Tibial artery (tissue), 4 donors: Measurements from ENCODE around the gene PSMG1.

Experiments used
- DNase-seq, 2 donors: peaks; one replicate each; pipeline ENCODE4 v3.0.0-alpha.2; 2019
- H3K27ac ChIP-seq, 2 donors: fragments of 200-600 bp; sonication (generic) in 1 of 2; 1 replicate in 1 of 2; 2 replicates in 1 of 2; pipeline ENCODE4 v1.5.1; 2018 to 2019; ENCODE audit warnings: mild to moderate bottlenecking in 1 of 2
- H3K27me3 ChIP-seq, 2 donors: fragments of 200-600 bp; sonication (generic) in 1 of 2; one replicate each; pipeline versions ENCODE4 v1.5.1 to v1.6.0; 2016 to 2019
- H3K36me3 ChIP-seq, 3 donors: fragments of 200-600 bp; sonication (generic) in 2 of 3; one replicate each; pipeline ENCODE4 v1.5.1; 2016 to 2019; ENCODE audit warnings: mild to moderate bottlenecking in 2 of 3
- H3K4me1 ChIP-seq, 4 donors: fragments of 200-600 bp; sonication (generic) in 2 of 4; 1 replicate in 3 of 4; 2 replicates in 1 of 4; pipeline ENCODE4 v1.5.1; 2016 to 2019
- H3K4me3 ChIP-seq, 2 donors: fragments of 200-600 bp; sonication (generic) in 1 of 2; 1 replicate in 1 of 2; 2 replicates in 1 of 2; pipeline ENCODE4 v1.5.1; 2018 to 2019; ENCODE audit warnings: mild to moderate bottlenecking in 2 of 2
- H3K9me3 ChIP-seq, 3 donors: fragments of 200-600 bp; sonication (generic) in 1 of 3; one replicate each; pipeline ENCODE4 v1.5.1; 2016 to 2019
- CTCF ChIP-seq, 2 experiments: fragments of 200-600 bp in 1 of 2; fragments of 450-650 bp in 1 of 2; IDR thresholded peaks; one replicate each; pipeline ENCODE4 v1.5.1; 2017 to 2019; ENCODE audit warnings: antibody characterized with exemption in 2 of 2, mild to moderate bottlenecking in 1 of 2, moderate library complexity in 1 of 2
- intact Hi-C: fragments of 100-400 bp; cut with DNase I; formaldehyde crosslinking; loops from one replicate; pipeline ENCODE4 v1.15.0; 2023; ENCODE audit warnings: low total_unique reads

PSMG1 gene

GRCh38 chr21:39196310-39196709 is 13.1 kb upstream of the PSMG1 start:
- H3K36me3 ChIP-seq: peaks cover 50 to 78% (median 53%) of the 10 kb centered on the region in 3 donors
- intact Hi-C loops: no loop called here
- H3K27me3 ChIP-seq: no peaks in the 10 kb centered on the region
- H3K27ac ChIP-seq: no peak overlapping the region
- no peaks in the 10 kb centered on the region for H3K4me1 ChIP-seq
- TF ChIP-seq CTCF (IDR thresholded peaks at IDR 0.05): no peak
- no peak overlapping the region for H3K4me3 ChIP-seq
- no peaks in the 10 kb centered on the region for H3K9me3 ChIP-seq
- no peak for DNase-seq

- H3K27ac ChIP-seq: no peak overlapping the region
- peaks cover 24 to 48% (median 27%) of the 10 kb centered on the region in 3 donors for H3K36me3 ChIP-seq
- H3K4me1 ChIP-seq: peaks cover 0 to 19% (median 0%) of the 10 kb centered on the region in 4 donors
- no peak overlapping the region for H3K4me3 ChIP-seq
- no peaks in the 10 kb centered on the region for H3K9me3 ChIP-seq
- H3K27me3 ChIP-seq: no peaks in the 10 kb centered on the region
- TF ChIP-seq CTCF (IDR thresholded peaks at IDR 0.05): no peak
- intact Hi-C loops: no loop called here
- no peak for DNase-seq
These were observed 10.1 kb upstream of the PSMG1 start for GRCh38 chr21:39193380-39193779.

- intact Hi-C loops: loop anchor here (10.0 kb wide), 1 partner anchor 195 kb away; a partner anchor contains a TSS
- H3K4me3 ChIP-seq: no peak overlapping the region
These were observed 6.8 kb upstream of the PSMG1 start for GRCh38 chr21:39189857-39190604.

GRCh38 chr21:39188521-39189139 is 5.4 kb upstream of the PSMG1 start:
- intact Hi-C loops: loop anchor here (10.0 kb wide), 1 partner anchor 196 kb away; a partner anchor contains a TSS
- Histone ChIP-seq H3K4me3 (no peak overlapping the region), H3K9me3 (no peaks in the 10 kb centered on the region), H3K4me1 (peaks cover 0 to 26% (median 0%) of the 10 kb centered on the region in 4 donors), H3K27ac (no peak overlapping the region), H3K27me3 (no peaks in the 10 kb centered on the region), H3K36me3 (peaks cover 0 to under 1% (median 0%) of the 10 kb centered on the region in 3 donors)
- DNase-seq: no peak
- no peak for TF ChIP-seq CTCF (IDR thresholded peaks at IDR 0.05)

More at GRCh38 chr21:39189857-39190604, 6.8 kb upstream of the PSMG1 start:
- H3K27me3 ChIP-seq: no peaks in the 10 kb centered on the region
- peaks cover 0 to 19% (median 0%) of the 10 kb centered on the region in 4 donors for H3K4me1 ChIP-seq
- H3K36me3 ChIP-seq: peaks cover 0 to 15% (median 0%) of the 10 kb centered on the region in 3 donors
- no peak overlapping the region for H3K27ac ChIP-seq
- H3K9me3 ChIP-seq: no peaks in the 10 kb centered on the region
- TF ChIP-seq CTCF (IDR thresholded peaks at IDR 0.05): no peak
- no peak for DNase-seq

GRCh38 chr21:39187141-39187540 is 3.9 kb upstream of the PSMG1 start:
- no peak overlapping the region for H3K27ac ChIP-seq

More at GRCh38 chr21:39187141-39187540, 3.9 kb upstream of the PSMG1 start:
- Histone ChIP-seq H3K4me1 (peaks cover 0 to 31% (median 2%) of the 10 kb centered on the region in 4 donors), H3K4me3 (no peak overlapping the region), H3K9me3 (no peaks in the 10 kb centered on the region), H3K36me3 (no peaks in the 10 kb centered on the region), H3K27me3 (no peaks in the 10 kb centered on the region)
- TF ChIP-seq CTCF (IDR thresholded peaks at IDR 0.05): no peak
- intact Hi-C loops: loop anchor here (10.0 kb wide), 1 partner anchor 198 kb away; a partner anchor contains a TSS
- DNase-seq: no peak
